Heart left ventricle (tissue), 16 donors: ENCODE data around the gene PCDHB5. TPM values are rescaled to one million over a fixed set of nuclear protein-coding genes. Genes with fewer than 3 reads are reported as not detected.
"Not testable (repeated sequence)": the region's sequence is repeated elsewhere in the genome, so short reads cannot be mapped to it uniquely, and the experiment has no call there.

Source experiments
- ATAC-seq, 4 donors: fragments of 200-7000 bp; cut with Tn5 transposase; one replicate each; pipeline ENCODE4 v1.9.1; 2020 to 2022; ENCODE audit warnings: moderate library complexity in 4 of 4, mild to moderate bottlenecking in 3 of 4, moderate number of reproducible peaks in 1 of 4
- DNase-seq, 5 donors: peaks; one replicate each; pipeline ENCODE4 v3.0.0-alpha.2; 2020
- H3K27ac ChIP-seq, 12 donors: fragments of 200-600 bp; sonication (generic) in 4 of 12; one replicate each; pipeline versions ENCODE4 v1.5.0 to v1.8.0; 2016 to 2022; ENCODE audit warnings: mild to moderate bottlenecking in 2 of 12
- H3K27me3 ChIP-seq, 9 donors: fragments of 200-600 bp; sonication (generic) in 2 of 9; one replicate each; pipeline versions ENCODE4 v1.5.1 to v1.8.0; 2016 to 2022; ENCODE audit warnings: mild to moderate bottlenecking in 3 of 9
- H3K36me3 ChIP-seq, 9 donors: fragments of 200-600 bp; sonication (generic) in 2 of 9; one replicate each; pipeline versions ENCODE4 v1.5.0 to v1.8.0; 2018 to 2022; ENCODE audit warnings: mild to moderate bottlenecking in 2 of 9
- H3K4me1 ChIP-seq, 12 donors: fragments of 200-600 bp; sonication (generic) in 4 of 12; one replicate each; pipeline versions ENCODE4 v1.5.0 to v1.8.0; 2016 to 2022; ENCODE audit warnings: mild to moderate bottlenecking in 3 of 12
- H3K4me3 ChIP-seq, 12 donors: fragments of 200-600 bp; sonication (generic) in 4 of 12; one replicate each; pipeline versions ENCODE4 v1.5.0 to v1.8.0; 2017 to 2022; ENCODE audit warnings: mild to moderate bottlenecking in 9 of 12, moderate library complexity in 4 of 12
- H3K9me3 ChIP-seq, 12 donors: fragments of 200-600 bp; sonication (generic) in 4 of 12; one replicate each; pipeline versions ENCODE4 v1.5.0 to v1.8.0; 2016 to 2022; ENCODE audit warnings: mild to moderate bottlenecking in 1 of 12
- POLR2A ChIP-seq, 2 donors: fragments of 450-650 bp; IDR thresholded peaks; one replicate each; pipeline ENCODE4 v1.6.1; 2017; ENCODE audit warnings: antibody characterized with exemption in 2 of 2, mild to moderate bottlenecking in 2 of 2, moderate library complexity in 2 of 2
- WGBS, 4 donors: extraction: QIAGEN DNeasy Blood & Tissue Kit in 2 of 4; methylation state at CpG; one replicate each; pipeline versions ENCODE4 v1.1.5 to v1.1.7; 2013 to 2018; 5-methylcytosine and 5-hydroxymethylcytosine counted together
- intact Hi-C, 10 donors: fragments of 100-400 bp; cut with DNase I; formaldehyde crosslinking; loops; one replicate each; pipeline versions ENCODE4 v1.11.1 to v1.14.2; 2022
- polyA plus RNA-seq, 2 donors: library from polyadenylated mRNA; stranded (reverse); fragments of 200-250 nt; gene quantifications; one replicate each; pipeline ENCODE4 v1.2.3, GENCODE V29; 2013
- total RNA-seq, 9 donors: library from RNA; depleted of rRNA in 2 of 9; stranded (reverse); fragments of >200 nt in 2 of 9; fragmentation: NEBNext Ultra II Directional in 3 of 9; extraction: Animal tissue kit (Norgen Biotek cat#: 25700) in 3 of 9; gene quantifications; one replicate each; pipeline versions ENCODE4 v1.1.0 to v1.2.4, GENCODE V29; 2016 to 2023
- TF ChIP-seq, protein P1 (sequence below), 12 donors: fragments of 200-600 bp; sonication (generic) in 4 of 12; IDR thresholded peaks; one replicate each; pipeline versions ENCODE4 v1.5.0 to v1.8.0; 2018 to 2022; ENCODE audit warnings: antibody characterized with exemption in 12 of 12, mild to moderate bottlenecking in 5 of 12
- donor health status: ischemic (EF 13 %, LVEDD 7.1; RV severe dilation, severe dysfunction).
- donor health status: healthy with polysubstance abuse.
- donor health status: DM: no; HTN: yes; CAD: no.
- donor health status: DM: no; HTN: no; CAD: no.
- donor health status: ischemic (EF 25% LVEDD 6.9; RV normal size, moderate dysfunction).
- donor health status: ischemic (EF 25% LVEDD 5.7; RV mildly dilated, moderate dysfunction).
- donor health status: healthy.
- donor health status: DM: yes; HTN: yes; CAD: no.
- donor health status: ischemic (EF 35%, LVEDD 5.7; RV mildly dilated, moderate dysfunction).
- donor health status: nonischemic (EF 11% LVEDD 7.7; RV severe dilation, severe dysfunction).
- donor health status: DM: yes; HTN: yes; CAD: no.
- donor health status: PGD.
- donor health status: ischemic (EF 29% LVEDD 5.4; RV normal size, mild dysfunction).
- donor health status: nonischemic (EF 23%, LVEDD 6.1; RV moderate dilation, normal function).

PCDHB5 gene
- total and polyA plus RNA-seq, 11 donors, result 0.69 to 6.4 (median 3.5) TPM

DNA sequence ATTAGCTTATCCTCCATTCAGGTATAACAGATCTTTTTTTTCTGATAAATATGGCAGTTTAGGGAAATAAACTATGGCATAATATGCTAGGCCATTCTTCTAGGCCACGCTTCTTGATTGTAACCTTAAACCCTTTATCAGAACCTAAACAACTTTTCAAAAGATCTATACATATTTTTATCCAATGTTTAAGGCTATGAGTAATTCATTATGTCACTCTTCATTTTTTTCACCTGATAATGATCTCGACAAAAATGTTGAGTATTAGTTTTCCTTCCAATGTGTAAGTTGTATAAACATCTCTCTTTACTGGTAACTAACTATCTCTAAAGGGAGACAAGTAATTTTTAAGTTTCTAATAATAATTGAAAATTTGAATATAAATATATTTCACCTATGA, 15.8 kb upstream of the PCDHB5 start:
- H3K27me3 ChIP-seq, result peaks cover 0 to 13% (median 0%) of the 10 kb centered on the region in 9 donors
- H3K9me3 ChIP-seq, result peaks cover 0 to 91% (median 24%) of the 10 kb centered on the region in 12 donors
- H3K4me1 ChIP-seq, result no peaks in the 10 kb centered on the region
- intact Hi-C loops, result no loop called here
- DNase-seq (no peak), ATAC-seq (no peak)
- WGBS, 4 donors, result 28 to 48% (median 42%) methylated on average over 2 of the region's 2 CpGs
- H3K36me3 ChIP-seq, result no peaks in the 10 kb centered on the region
- TF ChIP-seq POLR2A (IDR thresholded peaks at IDR 0.05), result no peak
- TF ChIP-seq, protein P1, sequence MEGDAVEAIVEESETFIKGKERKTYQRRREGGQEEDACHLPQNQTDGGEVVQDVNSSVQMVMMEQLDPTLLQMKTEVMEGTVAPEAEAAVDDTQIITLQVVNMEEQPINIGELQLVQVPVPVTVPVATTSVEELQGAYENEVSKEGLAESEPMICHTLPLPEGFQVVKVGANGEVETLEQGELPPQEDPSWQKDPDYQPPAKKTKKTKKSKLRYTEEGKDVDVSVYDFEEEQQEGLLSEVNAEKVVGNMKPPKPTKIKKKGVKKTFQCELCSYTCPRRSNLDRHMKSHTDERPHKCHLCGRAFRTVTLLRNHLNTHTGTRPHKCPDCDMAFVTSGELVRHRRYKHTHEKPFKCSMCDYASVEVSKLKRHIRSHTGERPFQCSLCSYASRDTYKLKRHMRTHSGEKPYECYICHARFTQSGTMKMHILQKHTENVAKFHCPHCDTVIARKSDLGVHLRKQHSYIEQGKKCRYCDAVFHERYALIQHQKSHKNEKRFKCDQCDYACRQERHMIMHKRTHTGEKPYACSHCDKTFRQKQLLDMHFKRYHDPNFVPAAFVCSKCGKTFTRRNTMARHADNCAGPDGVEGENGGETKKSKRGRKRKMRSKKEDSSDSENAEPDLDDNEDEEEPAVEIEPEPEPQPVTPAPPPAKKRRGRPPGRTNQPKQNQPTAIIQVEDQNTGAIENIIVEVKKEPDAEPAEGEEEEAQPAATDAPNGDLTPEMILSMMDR (IDR thresholded peaks at IDR 0.05), result no peak
- H3K4me3 ChIP-seq, result no peak overlapping the region
- no peak overlapping the region for H3K27ac ChIP-seq

DNA sequence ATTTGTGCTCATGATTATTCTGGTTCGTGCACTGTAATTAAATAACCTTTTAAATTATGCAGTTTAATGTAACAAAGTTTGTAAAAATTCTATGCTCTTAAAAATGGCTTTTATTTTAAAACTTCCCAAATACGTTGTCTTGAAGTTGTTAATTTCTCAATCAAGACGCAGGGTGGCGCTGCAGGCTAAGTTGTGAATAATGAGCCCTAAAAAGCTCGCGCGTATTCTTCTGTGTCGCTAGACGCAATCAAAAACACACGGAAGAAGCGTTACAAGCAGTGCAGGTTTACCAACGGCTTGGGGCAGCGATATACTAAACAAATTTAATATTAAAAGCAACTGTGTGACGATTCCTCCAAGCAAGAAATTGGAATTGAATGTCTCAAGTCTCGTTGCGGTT, 13.4 kb upstream of the PCDHB5 start, which contains the start of gene PCDHB4:
TSS of gene PCDHB4 (plus strand) at position 256 of the 400 bp plus-strand sequence. CDS start 181 bp downstream, outside the sequence.
- TF ChIP-seq, protein P1 (IDR thresholded peaks at IDR 0.05), result peak in 9 of 12 donors; percentile 6 to 52 (median 40)
- TF ChIP-seq POLR2A (IDR thresholded peaks at IDR 0.05), result no peak
- Histone ChIP-seq H3K4me3 (peak within 1 kb of the TSS in 10 of 12 donors; percentile 11 to 52 (median 40)), H3K27me3 (peaks cover 0 to 13% (median 0%) of the 10 kb centered on the region in 9 donors), H3K4me1 (no peaks in the 10 kb centered on the region), H3K9me3 (peaks cover 0 to 82% (median 9%) of the 10 kb centered on the region in 12 donors), H3K36me3 (no peaks in the 10 kb centered on the region), H3K27ac (peak within 1 kb of the TSS in 2 of 12 donors; percentile 26)
- ATAC-seq (no peak), DNase-seq (peak in 2 of 5 donors; percentile 31 to 69)
- WGBS, 4 donors, result 13 to 20% (median 15%) methylated on average over 16 of the region's 16 CpGs
- intact Hi-C loops, result no loop called here

DNA sequence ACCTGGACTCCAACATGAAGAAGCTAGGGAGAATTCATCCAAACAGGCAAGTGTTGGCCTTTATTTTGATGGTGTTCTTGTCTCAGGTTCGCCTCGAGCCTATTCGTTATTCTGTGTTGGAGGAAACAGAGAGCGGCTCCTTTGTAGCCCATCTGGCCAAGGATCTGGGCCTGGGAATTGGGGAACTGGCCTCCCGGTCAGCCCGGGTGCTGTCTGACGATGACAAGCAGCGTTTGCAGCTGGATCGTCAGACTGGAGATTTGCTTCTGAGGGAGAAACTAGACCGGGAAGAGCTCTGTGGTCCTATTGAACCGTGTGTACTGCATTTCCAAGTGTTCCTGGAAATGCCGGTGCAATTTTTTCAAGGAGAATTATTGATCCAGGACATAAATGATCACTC, 13.0 kb upstream of the PCDHB5 start:
- H3K27ac ChIP-seq, result peak overlapping the region in 2 of 12 donors; percentile 26
- ATAC-seq (peak in 1 of 4 donors; percentile 16), DNase-seq (peak in 1 of 5 donors; percentile 47)
- TF ChIP-seq, protein P1 (IDR thresholded peaks at IDR 0.05), result no peak
- no peak for TF ChIP-seq POLR2A (IDR thresholded peaks at IDR 0.05)
- no peaks in the 10 kb centered on the region for H3K36me3 ChIP-seq
- H3K27me3 ChIP-seq, result peaks cover 0 to 13% (median 0%) of the 10 kb centered on the region in 9 donors
- H3K4me1 ChIP-seq, result no peaks in the 10 kb centered on the region
- intact Hi-C loops, result no loop called here
- WGBS, 4 donors, result 33 to 55% (median 37%) methylated on average over 12 of the region's 12 CpGs
- peak overlapping the region in 10 of 12 donors; percentile 11 to 52 (median 40) for H3K4me3 ChIP-seq
- H3K9me3 ChIP-seq, result peaks cover 0 to 82% (median 6%) of the 10 kb centered on the region in 12 donors

DNA sequence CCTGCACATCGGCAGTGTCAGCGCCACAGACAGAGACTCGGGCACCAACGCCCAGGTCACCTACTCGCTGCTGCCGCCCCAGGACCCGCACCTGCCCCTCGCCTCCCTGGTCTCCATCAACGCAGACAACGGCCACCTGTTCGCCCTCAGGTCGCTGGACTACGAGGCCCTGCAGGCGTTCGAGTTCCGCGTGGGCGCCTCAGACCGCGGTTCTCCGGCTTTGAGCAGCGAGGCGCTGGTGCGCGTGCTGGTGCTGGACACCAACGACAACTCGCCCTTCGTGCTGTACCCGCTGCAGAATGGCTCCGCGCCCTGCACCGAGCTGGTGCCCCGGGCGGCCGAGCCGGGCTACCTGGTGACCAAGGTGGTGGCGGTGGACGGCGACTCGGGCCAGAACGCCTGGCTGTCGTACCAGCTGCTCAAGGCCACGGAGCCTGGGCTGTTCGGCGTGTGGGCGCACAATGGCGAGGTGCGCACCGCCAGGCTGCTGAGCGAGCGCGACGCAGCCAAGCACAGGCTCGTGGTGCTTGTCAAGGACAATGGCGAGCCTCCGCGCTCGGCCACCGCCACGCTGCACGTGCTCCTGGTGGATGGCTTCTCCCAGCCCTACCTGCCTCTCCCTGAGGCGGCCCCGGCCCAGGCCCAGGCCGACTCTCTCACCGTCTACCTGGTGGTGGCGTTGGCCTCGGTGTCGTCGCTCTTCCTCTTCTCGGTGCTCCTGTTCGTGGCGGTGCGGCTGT, 11.4 kb upstream of the PCDHB5 start:
- H3K4me1 ChIP-seq, DNase-seq, ATAC-seq, H3K4me3 ChIP-seq, H3K36me3 ChIP-seq, H3K27ac ChIP-seq, intact Hi-C loops: not testable (repeated sequence)
- peaks cover 0 to 13% (median 2%) of the 10 kb centered on the region in 9 donors for H3K27me3 ChIP-seq
- H3K9me3 ChIP-seq, result peaks cover 0 to 83% (median 6%) of the 10 kb centered on the region in 12 donors
- WGBS, 4 donors, result 30 to 41% (median 36%) methylated on average over 16 to 66 of the region's 73 CpGs
